WTC11 (cell line): ENCODE measurements around the gene GIPC1. TPM values are rescaled to one million over a fixed set of nuclear protein-coding genes. Genes with fewer than 3 reads are reported as not detected.
"Not testable (repeated sequence)": the region's sequence is repeated elsewhere in the genome, so short reads cannot be mapped to it uniquely, and the experiment has no call there.

ENCODE experiments used
- ATAC-seq: fragments of 200-7000 bp; cut with Tn5 transposase; 2 replicates; pipeline ENCODE4 v1.10.0; 2021; ENCODE audit warnings: mild to moderate bottlenecking, moderate library complexity
- CTCF ChIA-PET: fragments of 300-600 bp; sonication (Branson Sonifier 250); formaldehyde crosslinking; loops from one replicate; lab custom pipeline; 2021; ENCODE audit warnings: antibody characterized with exemption; lab: Charles Lee
- POLR2A ChIA-PET: fragments of 350-600 bp; sonication (Branson Sonifier 250); formaldehyde crosslinking; loops from one replicate; lab custom pipeline; 2021; ENCODE audit warnings: antibody characterized with exemption; lab: Charles Lee
- DNase-seq: peaks from one replicate; pipeline ENCODE4 v3.0.0; 2021; ENCODE audit warnings: low spot score
- H3K27ac Mint-ChIP-seq: 2 replicates; pipeline ENCODE4 v1.8.0; 2021; ENCODE audit warnings: mixed read lengths
- H3K27me3 Mint-ChIP-seq: 2 replicates; pipeline ENCODE4 v1.8.0; 2021; ENCODE audit warnings: low read depth, mild to moderate bottlenecking, moderate library complexity, mixed read lengths
- H3K36me3 Mint-ChIP-seq: 2 replicates; pipeline ENCODE4 v1.8.0; 2021; ENCODE audit warnings: mixed read lengths
- H3K4me1 Mint-ChIP-seq: 2 replicates; pipeline ENCODE4 v1.8.0; 2022; ENCODE audit warnings: mixed read lengths
- H3K4me3 Mint-ChIP-seq: 2 replicates; pipeline ENCODE4 v1.8.0; 2021; ENCODE audit warnings: mild to moderate bottlenecking, moderate library complexity, mixed read lengths
- H3K9me3 Mint-ChIP-seq: 2 replicates; pipeline ENCODE4 v1.8.0; 2021; ENCODE audit warnings: mixed read lengths
- ATF2 ChIP-seq: sonication (generic); formaldehyde crosslinking; IDR thresholded peaks from 2 replicates; pipeline ENCODE4 v1.8.1; 2022; ENCODE audit warnings: low read depth, missing genetic modification reagents, borderline replicate concordance
- CBFB ChIP-seq: sonication (generic); formaldehyde crosslinking; IDR thresholded peaks from 2 replicates; pipeline ENCODE4 v1.8.1; 2022; ENCODE audit warnings: mild to moderate bottlenecking, low read depth, missing genetic modification reagents
- E2F5 ChIP-seq: sonication (generic); formaldehyde crosslinking; IDR thresholded peaks from 2 replicates; pipeline ENCODE4 v1.8.1; 2022; ENCODE audit warnings: mild to moderate bottlenecking, moderate library complexity, missing genetic modification reagents
- ELF4 ChIP-seq: sonication (generic); formaldehyde crosslinking; IDR thresholded peaks from 2 replicates; pipeline ENCODE4 v1.8.1; 2022; ENCODE audit warnings: low read depth, mild to moderate bottlenecking, moderate library complexity, missing genetic modification reagents
- ESRRA ChIP-seq: sonication (generic); formaldehyde crosslinking; IDR thresholded peaks from 2 replicates; pipeline ENCODE4 v1.8.1; 2022; ENCODE audit warnings: mild to moderate bottlenecking, missing genetic modification reagents, borderline replicate concordance
- ETV6 ChIP-seq: sonication (generic); formaldehyde crosslinking; IDR thresholded peaks from 2 replicates; pipeline ENCODE4 v1.8.1; 2022; ENCODE audit warnings: mild to moderate bottlenecking, missing genetic modification reagents
- FOXP1 ChIP-seq: sonication (generic); formaldehyde crosslinking; IDR thresholded peaks from 2 replicates; pipeline ENCODE4 v1.8.0; 2022; ENCODE audit warnings: missing genetic modification reagents, mild to moderate bottlenecking, moderate library complexity, borderline replicate concordance
- GTF2I ChIP-seq: fragments of 250-450 bp; sonication (Bioruptor Pico); conservative IDR thresholded peaks from 2 replicates; pipeline ENCODE4 v1.4.0; 2021; ENCODE audit warnings: mild to moderate bottlenecking
- IRF1 ChIP-seq: sonication (generic); formaldehyde crosslinking; IDR thresholded peaks from 2 replicates; pipeline ENCODE4 v1.8.0; 2023; ENCODE audit warnings: missing genetic modification reagents
- MYBL2 ChIP-seq: sonication (generic); formaldehyde crosslinking; IDR thresholded peaks from 2 replicates; pipeline ENCODE4 v1.8.1; 2023; ENCODE audit warnings: mild to moderate bottlenecking, moderate library complexity, missing genetic modification reagents
- NFATC4 ChIP-seq: fragments of 250-450 bp; sonication (Bioruptor Pico); IDR thresholded peaks from 2 replicates; pipeline ENCODE4 v1.9.0; 2021; ENCODE audit warnings: mild to moderate bottlenecking
- NR1H2 ChIP-seq: sonication (generic); formaldehyde crosslinking; IDR thresholded peaks from 2 replicates; pipeline ENCODE4 v1.9.0; 2021; ENCODE audit warnings: mild to moderate bottlenecking, moderate library complexity, missing genetic modification reagents
- PRDM15 ChIP-seq: sonication (generic); formaldehyde crosslinking; IDR thresholded peaks from 2 replicates; pipeline ENCODE4 v1.8.0; 2022; ENCODE audit warnings: missing genetic modification reagents
- RORB ChIP-seq: fragments of 250-450 bp; sonication (Bioruptor Pico); IDR thresholded peaks from 2 replicates; pipeline ENCODE4 v1.9.0; 2021; ENCODE audit warnings: mild to moderate bottlenecking
- TEAD1 ChIP-seq: sonication (generic); formaldehyde crosslinking; IDR thresholded peaks from 2 replicates; pipeline ENCODE4 v1.8.0; 2022; ENCODE audit warnings: mild to moderate bottlenecking, missing genetic modification reagents
- TEAD4 ChIP-seq: sonication (generic); formaldehyde crosslinking; IDR thresholded peaks from 2 replicates; pipeline ENCODE4 v1.8.0; 2022; ENCODE audit warnings: mild to moderate bottlenecking, missing genetic modification reagents
- ZBTB21 ChIP-seq: sonication (generic); formaldehyde crosslinking; IDR thresholded peaks from 2 replicates; pipeline ENCODE4 v1.8.1; 2023; ENCODE audit warnings: mild to moderate bottlenecking, missing genetic modification reagents, borderline replicate concordance
- ZNF121 ChIP-seq: sonication (generic); formaldehyde crosslinking; IDR thresholded peaks from 2 replicates; pipeline ENCODE4 v1.8.0; 2023; ENCODE audit warnings: missing genetic modification reagents
- ZNF138 ChIP-seq: sonication (generic); formaldehyde crosslinking; conservative IDR thresholded peaks from 2 replicates; pipeline ENCODE4 v1.8.1; 2022; ENCODE audit warnings: mild to moderate bottlenecking, moderate library complexity, missing genetic modification reagents
- ZNF232 ChIP-seq: sonication (generic); formaldehyde crosslinking; IDR thresholded peaks from 2 replicates; pipeline ENCODE4 v1.8.0; 2022; ENCODE audit warnings: mild to moderate bottlenecking, missing genetic modification reagents
- ZNF423 ChIP-seq: fragments of 250-450 bp; sonication (Bioruptor Pico); IDR thresholded peaks from 2 replicates; pipeline ENCODE4 v2.1.2; 2022; ENCODE audit warnings: mild to moderate bottlenecking, moderate library complexity
- total RNA-seq: library from RNA; stranded (reverse); gene quantifications from 3 replicates; pipeline ENCODE4 v1.2.3, GENCODE V29; 2021

Gene GIPC1
- total RNA-seq, 1 experiment from 2014 or later: 76.5 TPM

- H3K4me1 Mint-ChIP-seq, H3K4me3 Mint-ChIP-seq, H3K9me3 Mint-ChIP-seq, POLR2A ChIA-PET, ATAC-seq, H3K27ac Mint-ChIP-seq, DNase-seq, H3K27me3 Mint-ChIP-seq: not testable (repeated sequence)
- peaks cover 40% of the 10 kb centered on the region for H3K36me3 Mint-ChIP-seq
- CTCF ChIA-PET: interaction anchor here (1.1 kb wide), 1 partner anchor 23 kb away, joined by 3 read pairs; the partner anchor contains the start of gene PTGER1
- TF ChIP-seq ZNF121 (CRISPR knock-in tag): 0 out of 2 replicates have a peak, but pooled peaks have one; percentile 3
Observed at GRCh38 chr19:14452303-14452702, 43.6 kb downstream of the GIPC1 start.

GRCh38 chr19:14450876-14451275, 45.1 kb downstream of the GIPC1 start:
- ChIA-PET POLR2A (interaction anchor here (1.0 to 1.1 kb wide), 2 partner anchors 22 to 315 kb away, joined by 3 to 7 read pairs; partner anchors contain the start of gene ASF1B), CTCF (interaction anchor here (0.5 to 1.5 kb wide), 18 partner anchors 12 to 578 kb away, joined by 3 to 33 read pairs (median 4); partner anchors contain the start of genes PKN1 and PTGER1)
- Mint-ChIP-seq H3K4me1 (no peaks in the 10 kb centered on the region), H3K9me3 (no peaks in the 10 kb centered on the region), H3K4me3 (no peak overlapping the region), H3K27ac (no peak overlapping the region), H3K27me3 (no peaks in the 10 kb centered on the region), H3K36me3 (peaks cover 51% of the 10 kb centered on the region)
- DNase-seq (no peak), ATAC-seq (no peak)
- TF ChIP-seq ATF2 (no peak), ETV6 (CRISPR knock-in tag) (no peak), ESRRA (no peak), ZNF138 (no peak), IRF1 (no peak), E2F5 (CRISPR knock-in tag) (no peak), FOXP1 (CRISPR knock-in tag) (no peak), ZNF232 (CRISPR knock-in tag) (no peak), PRDM15 (CRISPR knock-in tag) (no peak), TEAD4 (CRISPR knock-in tag) (no peak), ZNF423 (CRISPR knock-in tag) (no peak), CBFB (CRISPR knock-in tag) (no peak), GTF2I (CRISPR knock-in tag) (no peak), ZBTB21 (CRISPR knock-in tag) (no peak), NR1H2 (CRISPR knock-in tag) (no peak), TEAD1 (no peak), ELF4 (CRISPR knock-in tag) (no peak), MYBL2 (CRISPR knock-in tag) (no peak), NFATC4 (CRISPR knock-in tag) (no peak), RORB (CRISPR knock-in tag) (no peak)
